Measurements from ENCODE around the gene CGAS.
"Not testable (repeated sequence)": the region's sequence is repeated elsewhere in the genome, so short reads cannot be mapped to it uniquely, and the experiment has no call there.

The CGAS gene

GRCh38 chr6:73388433-73388799 is 63.7 kb downstream of the CGAS start:
- peaks cover 18% of the 10 kb centered on the region for H3K27me3 Mint-ChIP-seq (ENCODE audit: low read depth, poor library complexity)
- no peaks in the 10 kb centered on the region for H3K36me3 Mint-ChIP-seq (ENCODE audit: low read depth)
- no peak for TF ChIP-seq CTCF (IDR thresholded peaks at IDR 0.05)
- H3K9me3 Mint-ChIP-seq = peaks cover 2% of the 10 kb centered on the region
- no peaks in the 10 kb centered on the region for H3K4me1 Mint-ChIP-seq
- H3K27ac Mint-ChIP-seq = no peak overlapping the region
- H3K4me3 Mint-ChIP-seq = peak overlapping the region; percentile 83
- no peak for DNase-seq

GRCh38 chr6:73382462-73383113 is 69.5 kb downstream of the CGAS start:
- no peak for TF ChIP-seq CTCF (IDR thresholded peaks at IDR 0.05)
- no peaks in the 10 kb centered on the region for H3K36me3 Mint-ChIP-seq (ENCODE audit: low read depth)
- H3K27me3 Mint-ChIP-seq (ENCODE audit: low read depth, poor library complexity) = peaks cover 7% of the 10 kb centered on the region
- H3K9me3 Mint-ChIP-seq = no peaks in the 10 kb centered on the region
- no peak overlapping the region for H3K27ac Mint-ChIP-seq
- H3K4me3 Mint-ChIP-seq = no peak overlapping the region
- DNase-seq = no peak
- no peaks in the 10 kb centered on the region for H3K4me1 Mint-ChIP-seq

GRCh38 chr6:73381531-73381930 is 70.6 kb downstream of the CGAS start:
- not testable (repeated sequence) for H3K9me3 Mint-ChIP-seq; H3K36me3 Mint-ChIP-seq (ENCODE audit: low read depth); H3K4me1 Mint-ChIP-seq; DNase-seq; H3K27ac Mint-ChIP-seq; H3K4me3 Mint-ChIP-seq; H3K27me3 Mint-ChIP-seq (ENCODE audit: low read depth, poor library complexity)

- DNase-seq = no peak
Measured at GRCh38 chr6:73377225-73377624, 74.9 kb downstream of the CGAS start.

GRCh38 chr6:73375216-73375615 is 76.9 kb downstream of the CGAS start:
- Mint-ChIP-seq H3K27ac (no peak overlapping the region), H3K27me3 (ENCODE audit: low read depth, poor library complexity) (peaks cover 4% of the 10 kb centered on the region), H3K4me3 (no peak overlapping the region), H3K36me3 (ENCODE audit: low read depth) (no peaks in the 10 kb centered on the region), H3K9me3 (peaks cover 24% of the 10 kb centered on the region), H3K4me1 (peaks cover 8% of the 10 kb centered on the region)
- TF ChIP-seq CTCF (IDR thresholded peaks at IDR 0.05) = no peak
- no peak for DNase-seq

More at GRCh38 chr6:73377225-73377624, 74.9 kb downstream of the CGAS start:
- Mint-ChIP-seq H3K4me1 (peaks cover 8% of the 10 kb centered on the region), H3K27ac (no peak overlapping the region), H3K4me3 (no peak overlapping the region), H3K27me3 (ENCODE audit: low read depth, poor library complexity) (peaks cover 4% of the 10 kb centered on the region), H3K36me3 (ENCODE audit: low read depth) (no peaks in the 10 kb centered on the region), H3K9me3 (peaks cover 9% of the 10 kb centered on the region)
- TF ChIP-seq CTCF (IDR thresholded peaks at IDR 0.05) = no peak

Data from nephron progenitor cell (in vitro differentiated cells).